Activated T-cell treated with anti-CD3 and anti-CD28 coated beads for 24 hours (primary cell): ENCODE results near the gene FUT6.
"Not testable (repeated sequence)": the region's sequence is repeated elsewhere in the genome, so short reads cannot be mapped to it uniquely, and the experiment has no call there.

Experiments
- DNase-seq: peaks from one replicate; pipeline ENCODE4 v3.0.0-alpha.2; 2020; ENCODE audit warnings: low read depth

FUT6 gene, protein sequence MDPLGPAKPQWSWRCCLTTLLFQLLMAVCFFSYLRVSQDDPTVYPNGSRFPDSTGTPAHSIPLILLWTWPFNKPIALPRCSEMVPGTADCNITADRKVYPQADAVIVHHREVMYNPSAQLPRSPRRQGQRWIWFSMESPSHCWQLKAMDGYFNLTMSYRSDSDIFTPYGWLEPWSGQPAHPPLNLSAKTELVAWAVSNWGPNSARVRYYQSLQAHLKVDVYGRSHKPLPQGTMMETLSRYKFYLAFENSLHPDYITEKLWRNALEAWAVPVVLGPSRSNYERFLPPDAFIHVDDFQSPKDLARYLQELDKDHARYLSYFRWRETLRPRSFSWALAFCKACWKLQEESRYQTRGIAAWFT

GRCh38 chr19:5839065-5840017 is at the start of gene FUT6:
TSS of gene FUT6 (minus strand) at chr19:5839702. CDS start at chr19:5832567, 7,135 bp downstream.
- DNase-seq = no peak

DNA sequence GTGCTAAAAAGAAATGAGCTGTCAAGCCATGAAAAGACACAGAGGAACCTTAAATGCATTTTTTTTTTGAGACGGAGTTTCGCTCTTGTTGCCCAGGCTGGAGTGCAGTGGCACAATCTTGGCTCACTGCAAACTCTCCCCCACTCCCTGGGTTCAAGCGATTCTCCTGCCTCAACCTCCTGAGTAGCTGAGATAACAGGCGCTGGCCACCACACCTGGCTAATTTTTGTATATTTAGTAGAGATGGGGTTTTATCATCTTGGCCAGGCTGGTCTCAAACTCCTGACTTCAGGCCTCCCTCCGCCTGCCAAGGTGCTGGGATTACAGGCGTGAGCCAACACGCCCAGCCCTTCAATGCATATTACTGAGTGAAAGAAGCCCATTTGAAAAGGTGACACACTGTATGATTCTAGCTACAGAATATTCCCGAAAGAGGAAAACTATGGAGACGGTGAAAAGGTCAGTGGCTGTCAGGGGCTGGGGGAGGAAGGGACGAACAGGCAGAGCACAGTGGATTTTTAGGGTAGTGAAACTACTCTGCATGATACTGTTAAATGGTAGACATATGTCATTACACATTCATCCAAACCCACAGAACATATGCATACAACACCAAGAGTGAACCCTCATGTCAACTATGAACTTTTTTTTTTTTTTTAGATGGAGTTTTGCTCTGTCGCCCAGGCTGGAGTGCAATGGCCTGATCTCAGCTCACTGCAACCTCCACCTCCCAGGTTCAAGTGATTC is 44.7 kb upstream of the FUT6 start:
- DNase-seq = not testable (repeated sequence)

- not testable (repeated sequence) for DNase-seq
Observed at GRCh38 chr19:5883157-5883873, 43.8 kb upstream of the FUT6 start.

- DNase-seq = no peak
Observed at GRCh38 chr19:5882421-5882968, 43.0 kb upstream of the FUT6 start.

- no peak for DNase-seq
Observed at GRCh38 chr19:5881543-5882299, 42.2 kb upstream of the FUT6 start.

DNA sequence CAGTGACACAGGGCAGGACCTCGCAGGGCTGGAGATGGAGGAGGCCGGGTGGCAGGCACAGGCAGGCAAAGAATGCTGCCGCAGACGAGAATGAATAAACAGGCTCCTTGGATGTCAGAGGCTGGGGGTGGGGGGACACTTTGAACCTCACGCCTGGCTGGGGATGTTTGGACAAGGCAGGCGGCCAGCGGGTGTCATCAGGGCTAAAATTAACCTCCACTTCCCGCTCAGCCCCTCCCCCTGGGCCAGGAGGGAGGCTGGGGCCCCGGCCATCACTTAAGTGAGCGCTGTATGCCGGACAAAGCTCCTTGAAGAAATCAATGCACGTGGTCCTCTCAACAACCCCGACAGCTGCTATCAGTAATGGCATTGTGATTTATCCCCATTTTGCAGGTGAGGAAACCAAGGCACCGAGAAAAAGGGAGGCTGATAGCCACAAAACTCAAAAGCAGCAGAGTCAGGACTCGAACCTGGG is 41.1 kb upstream of the FUT6 start:
- DNase-seq = no peak

DNA sequence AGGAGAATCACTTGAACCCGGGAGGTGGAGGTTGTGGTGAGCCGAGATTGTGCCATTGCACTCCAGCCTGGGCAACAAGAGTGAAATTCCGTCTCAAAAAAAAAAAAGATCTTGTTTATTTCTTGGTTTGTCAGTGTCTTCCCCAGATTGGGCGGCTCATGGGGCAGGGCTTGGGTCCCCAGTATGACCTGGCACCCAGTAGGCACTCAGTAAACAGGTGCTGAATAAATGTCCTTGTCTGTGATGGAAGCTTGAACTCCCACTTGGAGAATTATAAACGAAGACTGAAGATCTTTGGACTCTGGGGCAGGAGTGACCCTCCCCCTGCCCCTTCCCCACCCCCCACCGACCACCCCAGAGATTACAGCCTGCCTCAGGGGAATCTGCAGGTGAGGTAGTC is 40.7 kb upstream of the FUT6 start:
- DNase-seq = no peak

DNA sequence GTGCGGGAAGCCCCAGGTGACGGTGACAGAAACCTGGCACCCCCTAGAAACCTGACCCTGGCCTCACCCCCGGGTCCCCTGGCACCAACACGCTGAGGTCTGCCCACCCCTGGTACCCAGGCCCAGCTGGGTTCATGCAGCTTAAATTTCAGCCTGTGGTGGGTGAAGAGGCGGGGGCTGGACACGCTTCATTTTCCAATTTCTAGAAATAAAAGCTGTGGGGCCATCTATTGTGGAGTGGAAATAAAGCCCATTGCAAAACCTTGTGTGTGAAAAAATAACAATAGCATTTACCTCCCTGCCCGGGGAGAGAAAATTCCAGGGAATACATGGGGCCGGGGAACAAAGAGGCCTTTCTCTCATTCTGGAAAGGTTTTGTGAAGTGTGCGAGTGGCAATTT is 38.4 kb upstream of the FUT6 start:
- DNase-seq = no peak

- DNase-seq = no peak
Observed at GRCh38 chr19:5877427-5877826, 37.9 kb upstream of the FUT6 start.

DNA sequence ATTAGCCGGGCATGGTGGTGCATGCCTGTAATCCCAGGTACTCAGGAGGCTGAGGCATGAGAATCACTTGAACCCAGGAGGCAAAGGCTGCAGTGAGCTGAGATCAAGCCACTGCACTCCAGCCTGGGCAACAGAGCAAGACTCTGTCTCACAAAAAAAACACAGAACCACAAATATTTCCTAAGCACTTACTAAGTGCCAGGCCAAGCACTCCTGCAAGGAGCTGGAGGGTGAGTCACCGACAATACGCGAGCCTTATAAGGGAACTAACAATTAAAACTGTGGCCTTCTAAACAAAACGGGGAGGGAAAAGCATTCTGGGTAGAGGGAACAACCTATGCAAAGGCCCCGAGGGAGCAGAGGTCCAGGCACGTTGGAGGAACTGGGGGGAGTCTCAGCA is 35.0 kb upstream of the FUT6 start:
- DNase-seq = not testable (repeated sequence)

- no peak for DNase-seq
Observed at GRCh38 chr19:5873617-5874199, 34.2 kb upstream of the FUT6 start.

- no peak for DNase-seq
Observed at GRCh38 chr19:5870986-5871394, 31.5 kb upstream of the FUT6 start.

GRCh38 chr19:5867201-5868136 is 28.0 kb upstream of the FUT6 start:
- DNase-seq = no peak

- DNase-seq = no peak
Observed at GRCh38 chr19:5865772-5866171, 26.3 kb upstream of the FUT6 start.

GRCh38 chr19:5864725-5865486 is 25.4 kb upstream of the FUT6 start:
- DNase-seq = no peak

DNA sequence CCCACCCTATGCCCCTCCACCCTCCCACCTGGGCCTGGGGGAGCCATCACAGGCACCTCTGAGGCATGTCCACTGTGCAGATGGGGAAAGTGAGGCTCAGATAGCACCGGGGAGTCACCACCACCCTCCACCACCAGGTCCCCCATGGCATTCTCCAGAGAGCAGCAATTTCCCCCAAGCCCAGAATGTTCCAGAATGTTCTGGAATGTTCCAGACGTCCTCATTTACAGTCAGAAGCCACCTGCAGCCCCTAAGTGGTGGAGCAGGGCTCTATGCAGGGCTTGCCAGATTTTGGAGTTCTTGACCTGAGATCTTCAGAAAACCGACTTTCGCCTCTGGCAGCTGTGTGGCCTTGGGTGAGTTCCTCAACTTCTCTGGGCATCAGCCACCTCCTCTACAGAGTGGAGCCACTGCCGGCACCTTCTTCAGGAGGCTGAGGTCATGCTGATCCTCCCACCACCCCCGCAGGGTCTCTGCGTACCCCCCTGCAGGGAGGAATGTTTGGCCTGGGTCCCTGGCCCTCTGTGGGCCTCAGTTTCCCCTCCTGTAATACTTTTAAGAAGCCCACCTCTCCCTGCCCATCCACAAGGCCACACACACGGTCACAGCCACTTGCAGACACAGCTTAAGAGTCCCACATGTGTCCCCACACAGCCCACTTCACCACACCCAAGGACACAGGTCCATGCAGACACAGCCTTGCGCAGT is 24.7 kb upstream of the FUT6 start:
- no peak for DNase-seq

DNA sequence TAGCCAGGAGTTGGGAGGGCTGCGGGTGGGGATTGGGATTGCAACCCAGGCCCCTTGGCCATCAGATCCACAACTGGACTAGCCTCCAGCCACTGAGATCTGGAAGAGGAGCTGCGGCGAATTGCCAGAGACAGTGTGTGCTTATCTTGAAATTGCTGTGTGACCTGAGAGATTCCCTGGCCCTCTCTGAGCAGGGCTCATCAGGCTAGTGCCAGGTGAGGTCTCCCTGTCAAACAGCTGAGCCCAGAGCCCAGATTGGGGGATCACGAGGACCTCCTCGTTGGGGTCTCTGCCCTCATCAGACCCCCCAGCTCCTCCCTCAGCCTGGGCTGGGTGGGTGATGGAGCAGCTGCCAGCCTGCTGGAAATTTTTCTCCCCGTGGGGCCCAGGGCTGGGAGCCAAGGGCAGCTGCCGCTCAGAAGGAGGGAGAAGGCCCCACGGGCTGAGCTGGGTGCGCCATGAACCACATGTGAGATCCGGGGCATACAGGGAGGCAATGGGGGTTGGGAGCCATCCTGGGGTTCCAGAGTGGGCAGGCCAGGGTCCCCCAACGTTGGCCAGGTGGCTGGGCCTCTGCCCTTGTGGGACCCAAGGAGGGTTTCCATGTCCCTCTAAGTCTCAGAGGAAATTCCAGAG is 23.6 kb upstream of the FUT6 start:
- no peak for DNase-seq
